Body of pancreas (tissue), 4 donors: ENCODE data around the gene CIBAR2. TPM values are rescaled to one million over a fixed set of nuclear protein-coding genes. Genes with fewer than 3 reads are reported as not detected.

ENCODE experiments used
- ATAC-seq: fragments of 150-250 bp; one replicate; pipeline ENCODE4 v1.9.1; 2016
- DNase-seq, 4 donors: peaks; one replicate each; pipeline ENCODE4 v3.0.0-alpha.2; 2019
- H3K27ac ChIP-seq, 4 donors: fragments of 200-600 bp; sonication (generic); 1 replicate in 3 of 4; 2 replicates in 1 of 4; pipeline versions ENCODE4 v1.5.1 to v1.6.1; 2016 to 2019; ENCODE audit warnings: mild to moderate bottlenecking in 1 of 4, mixed read lengths in 1 of 4, moderate library complexity in 1 of 4
- H3K27me3 ChIP-seq, 2 donors: fragments of 200-600 bp; sonication (generic); one replicate each; pipeline ENCODE4 v1.6.0; 2016; ENCODE audit warnings: mild to moderate bottlenecking in 1 of 2
- H3K36me3 ChIP-seq, 2 donors: fragments of 200-600 bp; sonication (generic); replicated peaks in 1 of 2; 2 replicates each; pipeline ENCODE4 v1.5.1; 2016; ENCODE audit warnings: low read depth in 2 of 2; ENCODE audit not compliant: insufficient read depth in 1 of 2
- H3K4me1 ChIP-seq: fragments of 200-600 bp; sonication (generic); one replicate; pipeline ENCODE4 v1.6.0; 2016
- H3K4me3 ChIP-seq, 2 donors: fragments of 200-600 bp; sonication (generic); 1 replicate in 1 of 2; 2 replicates in 1 of 2; pipeline ENCODE4 v1.5.1; 2016 to 2019
- H3K9me3 ChIP-seq, 3 donors: fragments of 200-600 bp; sonication (generic); 1 replicate in 2 of 3; 2 replicates in 1 of 3; pipeline ENCODE4 v1.5.1; 2016
- POLR2A ChIP-seq, 3 donors: fragments of 450-650 bp; IDR thresholded peaks; one replicate each; pipeline ENCODE4 v1.6.1; 2016; ENCODE audit warnings: antibody characterized with exemption in 3 of 3, mild to moderate bottlenecking in 2 of 3
- WGBS, 2 donors: methylation state at CpG; one replicate each; pipeline ENCODE4 v1.1.5; 2017; 5-methylcytosine and 5-hydroxymethylcytosine counted together
- intact Hi-C: fragments of 100-400 bp; cut with DNase I; formaldehyde crosslinking; loops from one replicate; pipeline ENCODE4 v1.15.1; 2023
- total RNA-seq, 2 donors: library from RNA; depleted of rRNA; stranded (reverse); fragments of >200 nt; gene quantifications; one replicate each; pipeline ENCODE4 v1.1.0, GENCODE V29; 2016
- TF ChIP-seq, protein P1 (sequence below), 7 experiments: fragments of 450-650 bp in 4 of 7; fragments of 200-600 bp in 3 of 7; sonication (generic) in 3 of 7; IDR thresholded peaks; one replicate each; pipeline ENCODE4 v1.5.1; 2016 to 2019; ENCODE audit warnings: antibody characterized with exemption in 7 of 7

CIBAR2 gene
- total RNA-seq, 2 donors from 2014 or later: not detected

DNA sequence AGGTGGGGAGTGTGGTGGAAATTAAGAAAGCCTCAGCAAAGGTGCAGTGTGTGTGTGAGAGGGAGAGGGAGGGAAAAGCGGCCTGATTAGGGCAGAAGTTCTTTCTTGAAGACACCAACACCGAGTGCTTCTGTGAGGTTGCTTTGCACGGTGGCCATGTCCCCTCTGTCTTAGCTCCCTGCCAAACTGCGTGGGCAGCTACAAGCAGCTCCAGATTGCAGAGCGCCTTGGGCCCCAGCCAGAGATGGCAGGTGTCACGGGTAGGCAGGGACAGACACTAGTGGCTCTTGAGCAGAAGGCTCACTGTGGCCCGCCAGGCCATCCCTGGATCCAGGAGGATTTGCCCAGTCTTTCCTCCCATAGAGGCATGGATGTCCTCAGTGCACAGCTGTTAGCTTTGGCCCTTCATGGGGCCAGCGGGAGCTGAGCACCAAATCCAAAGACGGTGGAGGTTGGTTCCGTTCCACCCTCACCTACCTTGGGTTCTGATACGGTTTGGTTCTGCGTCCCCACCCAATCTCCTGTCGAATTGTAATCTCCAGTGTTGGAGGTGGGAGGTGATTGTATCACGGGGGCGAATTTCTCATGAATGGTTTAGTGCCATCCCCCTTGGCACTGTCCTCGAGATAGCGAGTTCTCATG lies 63.2 kb downstream of the CIBAR2 start:
- Histone ChIP-seq H3K4me1 (peaks cover 28% of the 10 kb centered on the region), H3K9me3 (no peaks in the 10 kb centered on the region), H3K27me3 (no peaks in the 10 kb centered on the region), H3K36me3 (no peaks in the 10 kb centered on the region), H3K27ac (no peak overlapping the region), H3K4me3 (no peak overlapping the region)
- DNase-seq: no peak
- no peak for TF ChIP-seq POLR2A (IDR thresholded peaks at IDR 0.05)
- TF ChIP-seq, protein P1, sequence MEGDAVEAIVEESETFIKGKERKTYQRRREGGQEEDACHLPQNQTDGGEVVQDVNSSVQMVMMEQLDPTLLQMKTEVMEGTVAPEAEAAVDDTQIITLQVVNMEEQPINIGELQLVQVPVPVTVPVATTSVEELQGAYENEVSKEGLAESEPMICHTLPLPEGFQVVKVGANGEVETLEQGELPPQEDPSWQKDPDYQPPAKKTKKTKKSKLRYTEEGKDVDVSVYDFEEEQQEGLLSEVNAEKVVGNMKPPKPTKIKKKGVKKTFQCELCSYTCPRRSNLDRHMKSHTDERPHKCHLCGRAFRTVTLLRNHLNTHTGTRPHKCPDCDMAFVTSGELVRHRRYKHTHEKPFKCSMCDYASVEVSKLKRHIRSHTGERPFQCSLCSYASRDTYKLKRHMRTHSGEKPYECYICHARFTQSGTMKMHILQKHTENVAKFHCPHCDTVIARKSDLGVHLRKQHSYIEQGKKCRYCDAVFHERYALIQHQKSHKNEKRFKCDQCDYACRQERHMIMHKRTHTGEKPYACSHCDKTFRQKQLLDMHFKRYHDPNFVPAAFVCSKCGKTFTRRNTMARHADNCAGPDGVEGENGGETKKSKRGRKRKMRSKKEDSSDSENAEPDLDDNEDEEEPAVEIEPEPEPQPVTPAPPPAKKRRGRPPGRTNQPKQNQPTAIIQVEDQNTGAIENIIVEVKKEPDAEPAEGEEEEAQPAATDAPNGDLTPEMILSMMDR (IDR thresholded peaks at IDR 0.05): no peak
- 83 to 91% methylated on average over 16 to 17 of the region's 17 CpGs for WGBS, 2 donors
- intact Hi-C loops: no loop called here
- no peak for ATAC-seq

Other genes starting within 250 kb of the CIBAR2 start
- 10 to 100 TPM; 17.5 to 39.2 TPM for gene ZDHHC7, start 100.9 kb downstream of the CIBAR2 start, total RNA-seq
- 10 to 100 TPM; 23.1 to 71.9 TPM for gene KIAA0513, start 84.7 kb downstream of the CIBAR2 start, total RNA-seq